Stomach (tissue), 9 donors: Measurements from ENCODE around the gene SMYD3. TPM values are rescaled to one million over a fixed set of nuclear protein-coding genes. Genes with fewer than 3 reads are reported as not detected.

Experiments used
- DNase-seq, 2 donors: peaks; one replicate each; pipeline versions ENCODE4 v3.0.0 to v3.0.0-alpha.2; 2013 to 2019
- H3K27ac ChIP-seq, 5 donors: fragments of 200-600 bp in 4 of 5; sonication (generic) in 4 of 5; one replicate each; pipeline ENCODE4 v1.5.1; 2013 to 2019; ENCODE audit warnings: mild to moderate bottlenecking in 1 of 5, moderate library complexity in 1 of 5
- H3K27me3 ChIP-seq, 3 donors: fragments of 200-600 bp; sonication (generic); one replicate each; pipeline ENCODE4 v1.5.1; 2017 to 2019; ENCODE audit warnings: mixed run types in 1 of 3
- H3K36me3 ChIP-seq, 4 donors: fragments of 200-600 bp; sonication (generic); 1 replicate in 3 of 4; 2 replicates in 1 of 4; pipeline ENCODE4 v1.5.1; 2016 to 2019
- H3K4me1 ChIP-seq, 4 donors: fragments of 200-600 bp; sonication (generic); one replicate each; pipeline ENCODE4 v1.5.1; 2016 to 2019
- H3K4me3 ChIP-seq, 4 donors: fragments of 200-600 bp; sonication (generic) in 3 of 4; one replicate each; pipeline ENCODE4 v1.5.1; 2016 to 2019; ENCODE audit warnings: mild to moderate bottlenecking in 1 of 4
- H3K9me3 ChIP-seq, 4 donors: fragments of 200-600 bp; sonication (generic); one replicate each; pipeline ENCODE4 v1.5.1; 2016 to 2019
- CTCF ChIP-seq, 7 experiments: fragments of 450-650 bp in 4 of 7; fragments of 200-600 bp in 3 of 7; sonication (generic) in 3 of 7; IDR thresholded peaks; one replicate each; pipeline ENCODE4 v1.5.1; 2016 to 2019; ENCODE audit warnings: antibody characterized with exemption in 7 of 7, control low read depth in 2 of 7, mild to moderate bottlenecking in 1 of 7
- EP300 ChIP-seq: sonication (generic); formaldehyde crosslinking; IDR thresholded peaks from one replicate; pipeline ENCODE4 v1.6.1; 2017; ENCODE audit warnings: antibody characterized with exemption
- POLR2A ChIP-seq, 4 donors: fragments of 450-650 bp; IDR thresholded peaks; one replicate each; pipeline ENCODE4 v1.6.1; 2016; ENCODE audit warnings: antibody characterized with exemption in 4 of 4, control low read depth in 2 of 4, mild to moderate bottlenecking in 1 of 4, moderate library complexity in 1 of 4
- POLR2AphosphoS5 ChIP-seq, 3 donors: sonication (generic); formaldehyde crosslinking; IDR thresholded peaks; one replicate each; pipeline ENCODE4 v1.6.1; 2016; ENCODE audit warnings: antibody characterized with exemption in 3 of 3
- WGBS, 5 donors: extraction: QIAGEN DNeasy Blood & Tissue Kit in 3 of 5; methylation state at CpG; one replicate each; pipeline versions ENCODE4 v1.1.5 to v1.1.7; 2013 to 2018; 5-methylcytosine and 5-hydroxymethylcytosine counted together
- intact Hi-C: fragments of 100-400 bp; cut with DNase I; formaldehyde crosslinking; loops from one replicate; pipeline ENCODE4 v1.15.1; 2023; ENCODE audit warnings: low total_unique reads
- polyA plus RNA-seq, 3 donors: library from polyadenylated mRNA; stranded (reverse); fragments of 200-250 nt; gene quantifications; one replicate each; pipeline ENCODE4 v1.2.3, GENCODE V29; 2013
- total RNA-seq, 5 donors: library from RNA; depleted of rRNA; stranded (reverse); fragments of >200 nt; gene quantifications; one replicate each; pipeline versions ENCODE4 v1.1.0 to v1.2.3, GENCODE V29; 2014 to 2016
- donor health status: healthy with polysubstance abuse.
- donor health status: Bipolar disorder and iron deficiency.
- donor health status: healthy.

The SMYD3 gene
- total and polyA plus RNA-seq, 8 donors: 6.4 to 196 (median 27.8) TPM

- Histone ChIP-seq H3K4me3 (no peak overlapping the region), H3K27ac (no peak overlapping the region), H3K36me3 (peaks cover 0 to 2% (median 0%) of the 10 kb centered on the region in 4 donors), H3K27me3 (no peaks in the 10 kb centered on the region), H3K4me1 (peaks cover 0 to 6% (median 0%) of the 10 kb centered on the region in 4 donors), H3K9me3 (peaks cover 0 to 5% (median 0%) of the 10 kb centered on the region in 4 donors)
- intact Hi-C loops: no loop called here
- DNase-seq: no peak
- WGBS, 5 donors: 87 to 96% (median 91%) methylated on average over 3 of the region's 3 CpGs
- no peak for TF ChIP-seq CTCF (IDR thresholded peaks at IDR 0.05)
- TF ChIP-seq POLR2AphosphoS5 (IDR thresholded peaks at IDR 0.05): no peak
- TF ChIP-seq EP300: no peak
- no peak for TF ChIP-seq POLR2A (IDR thresholded peaks at IDR 0.05)
Measured at GRCh38 chr1:246152986-246153431, 354.1 kb downstream of the SMYD3 start.

GRCh38 chr1:246151796-246152434 is 355.2 kb downstream of the SMYD3 start:
- intact Hi-C loops: no loop called here
- H3K27ac ChIP-seq: no peak overlapping the region
- 69 to 81% (median 74%) methylated on average over 6 of the region's 6 CpGs for WGBS, 5 donors
- H3K9me3 ChIP-seq: peaks cover 0 to 10% (median 0%) of the 10 kb centered on the region in 4 donors
- H3K4me1 ChIP-seq: peaks cover 0 to 6% (median 0%) of the 10 kb centered on the region in 4 donors
- peaks cover 0 to 8% (median 2%) of the 10 kb centered on the region in 4 donors for H3K36me3 ChIP-seq
- H3K4me3 ChIP-seq: no peak overlapping the region
- no peaks in the 10 kb centered on the region for H3K27me3 ChIP-seq
- no peak for DNase-seq
- TF ChIP-seq EP300: no peak
- TF ChIP-seq CTCF (IDR thresholded peaks at IDR 0.05): no peak
- TF ChIP-seq POLR2AphosphoS5 (IDR thresholded peaks at IDR 0.05): no peak
- TF ChIP-seq POLR2A (IDR thresholded peaks at IDR 0.05): no peak

- no peak overlapping the region for H3K4me3 ChIP-seq
- DNase-seq: no peak
- WGBS, 5 donors: 94 to 99% (median 95%) methylated on average over 2 of the region's 2 CpGs
- no peak for TF ChIP-seq POLR2A (IDR thresholded peaks at IDR 0.05)
- TF ChIP-seq POLR2AphosphoS5 (IDR thresholded peaks at IDR 0.05): no peak
- TF ChIP-seq EP300: no peak
- no peak for TF ChIP-seq CTCF (IDR thresholded peaks at IDR 0.05)
- no peaks in the 10 kb centered on the region for H3K27me3 ChIP-seq
- no peak overlapping the region for H3K27ac ChIP-seq
- peaks cover 0 to 8% (median 2%) of the 10 kb centered on the region in 4 donors for H3K36me3 ChIP-seq
- peaks cover 0 to 10% (median 0%) of the 10 kb centered on the region in 4 donors for H3K9me3 ChIP-seq
- intact Hi-C loops: no loop called here
- no peaks in the 10 kb centered on the region for H3K4me1 ChIP-seq
Measured at GRCh38 chr1:246149543-246149942, 357.5 kb downstream of the SMYD3 start.

- no peak overlapping the region for H3K27ac ChIP-seq
- DNase-seq: no peak
- H3K9me3 ChIP-seq: peaks cover 0 to 10% (median 0%) of the 10 kb centered on the region in 4 donors
- intact Hi-C loops: no loop called here
- no peaks in the 10 kb centered on the region for H3K27me3 ChIP-seq
- H3K4me3 ChIP-seq: no peak overlapping the region
- 94 to 97% (median 96%) methylated on average over 10 to 29 of the region's 29 CpGs for WGBS, 5 donors
- TF ChIP-seq POLR2A (IDR thresholded peaks at IDR 0.05) (no peak), CTCF (IDR thresholded peaks at IDR 0.05) (no peak), EP300 (no peak), POLR2AphosphoS5 (IDR thresholded peaks at IDR 0.05) (no peak)
- peaks cover 0 to 8% (median 2%) of the 10 kb centered on the region in 4 donors for H3K36me3 ChIP-seq
- no peaks in the 10 kb centered on the region for H3K4me1 ChIP-seq
Measured at GRCh38 chr1:246147524-246148461, 359.3 kb downstream of the SMYD3 start.
